CMK (cell line): ENCODE results near the gene DSG2.
"Not testable (repeated sequence)": the region's sequence is repeated elsewhere in the genome, so short reads cannot be mapped to it uniquely, and the experiment has no call there.

ENCODE experiments used
- DNase-seq: peaks from one replicate; pipeline ENCODE4 v3.0.0-alpha.2; 2010; ENCODE audit warnings: low read depth

The DSG2 gene

DNA sequence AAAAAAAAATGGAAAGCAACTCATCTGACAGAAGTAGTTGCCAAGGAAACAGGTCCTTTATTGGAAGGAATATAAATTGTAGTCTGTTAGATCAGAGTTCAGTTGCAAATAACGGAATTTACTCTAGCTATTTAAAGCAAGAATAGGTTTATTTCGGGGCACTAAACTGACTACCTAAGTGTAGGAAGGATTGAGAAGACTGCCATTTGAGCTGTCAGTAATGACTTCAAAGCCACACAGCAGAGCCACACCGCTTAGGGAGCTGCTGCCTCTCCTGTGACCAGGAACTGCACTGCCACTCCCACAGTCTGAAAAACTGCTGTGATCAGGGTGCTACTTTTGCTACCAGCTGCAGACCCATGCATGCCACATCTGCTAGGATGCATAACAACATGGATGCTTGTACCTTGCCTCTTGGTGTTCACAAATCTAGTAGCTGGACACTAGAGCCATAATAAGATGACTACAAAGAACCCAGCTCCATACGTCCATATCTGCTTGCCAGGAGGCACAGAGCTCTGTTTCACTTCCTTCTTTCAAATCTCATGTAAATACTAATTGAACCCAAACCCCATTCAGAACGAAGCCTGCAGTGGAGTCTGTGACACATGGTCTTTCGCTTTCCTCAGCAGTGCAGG, 2.2 kb downstream of the DSG2 start:
- no peak for DNase-seq

DNA sequence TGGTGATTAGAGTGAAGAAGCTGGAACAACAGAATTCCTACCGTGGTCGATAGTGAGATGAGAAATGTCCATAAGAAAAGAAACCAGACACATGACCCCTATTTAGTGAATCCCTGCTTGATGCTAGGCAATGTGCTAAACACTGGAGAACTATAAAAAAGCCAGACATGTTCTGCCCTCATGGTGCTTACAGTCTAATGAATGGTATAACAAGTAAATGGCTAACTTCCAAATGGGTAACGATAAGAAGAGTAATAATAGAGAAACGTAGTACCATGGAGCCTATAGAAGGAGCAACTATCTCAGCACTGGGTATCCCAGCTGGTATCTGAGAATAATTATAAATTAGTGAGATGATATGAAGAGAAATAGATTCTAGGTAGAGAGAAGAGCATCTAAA, 5.0 kb downstream of the DSG2 start:
- DNase-seq, result no peak

DNA sequence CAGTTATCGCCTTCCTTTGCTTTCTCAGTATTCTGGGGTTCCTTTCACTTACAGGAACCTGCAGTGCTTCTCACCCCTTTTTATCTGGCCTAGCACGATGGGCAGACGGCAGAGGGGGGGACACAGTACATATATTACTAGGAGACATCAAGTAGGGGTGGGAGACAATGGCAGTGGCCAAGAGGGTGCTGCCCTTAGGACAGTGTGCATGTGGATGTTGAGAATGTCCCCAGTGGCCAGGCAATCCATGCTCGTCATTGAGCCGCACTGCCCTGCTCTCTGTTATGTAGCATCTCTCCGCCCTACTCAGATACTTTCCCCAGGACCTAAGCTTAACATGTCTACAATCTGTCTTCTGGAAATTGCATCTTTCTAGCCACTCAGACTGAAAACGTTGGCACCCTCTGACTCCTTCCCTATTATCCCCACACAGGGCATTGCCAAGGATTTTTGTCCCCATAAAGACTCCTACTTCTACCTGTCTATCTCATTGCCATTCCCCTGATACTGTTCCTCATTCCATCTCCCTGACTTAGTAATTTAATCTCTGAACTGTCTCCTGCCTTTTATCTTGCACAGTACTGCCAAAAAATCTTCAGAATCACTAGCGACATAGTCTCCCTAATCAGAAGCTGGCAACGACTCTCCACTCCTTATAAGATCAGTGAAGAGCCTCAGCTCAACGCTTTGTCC, 6.6 kb downstream of the DSG2 start:
- DNase-seq, result no peak

DNA sequence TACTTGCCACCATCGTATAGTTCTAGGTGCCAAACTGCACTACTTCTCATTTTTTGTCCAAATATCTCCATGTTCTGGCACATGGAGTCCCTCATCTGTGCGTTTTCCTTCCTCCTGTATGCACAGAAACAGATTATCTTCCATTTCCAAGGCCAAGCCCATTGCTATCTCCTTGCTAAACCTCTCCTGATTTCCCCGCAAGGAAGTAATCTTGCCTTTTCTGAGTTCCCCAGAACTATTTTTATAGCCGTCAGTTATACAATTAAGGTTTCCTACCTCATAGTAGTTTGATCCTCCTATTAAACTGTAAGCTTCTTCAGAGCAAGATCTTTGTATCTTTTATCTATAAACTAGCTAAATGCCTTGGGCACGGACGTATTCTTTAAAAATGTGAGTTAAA, 7.2 kb downstream of the DSG2 start:
- no peak for DNase-seq

DNA sequence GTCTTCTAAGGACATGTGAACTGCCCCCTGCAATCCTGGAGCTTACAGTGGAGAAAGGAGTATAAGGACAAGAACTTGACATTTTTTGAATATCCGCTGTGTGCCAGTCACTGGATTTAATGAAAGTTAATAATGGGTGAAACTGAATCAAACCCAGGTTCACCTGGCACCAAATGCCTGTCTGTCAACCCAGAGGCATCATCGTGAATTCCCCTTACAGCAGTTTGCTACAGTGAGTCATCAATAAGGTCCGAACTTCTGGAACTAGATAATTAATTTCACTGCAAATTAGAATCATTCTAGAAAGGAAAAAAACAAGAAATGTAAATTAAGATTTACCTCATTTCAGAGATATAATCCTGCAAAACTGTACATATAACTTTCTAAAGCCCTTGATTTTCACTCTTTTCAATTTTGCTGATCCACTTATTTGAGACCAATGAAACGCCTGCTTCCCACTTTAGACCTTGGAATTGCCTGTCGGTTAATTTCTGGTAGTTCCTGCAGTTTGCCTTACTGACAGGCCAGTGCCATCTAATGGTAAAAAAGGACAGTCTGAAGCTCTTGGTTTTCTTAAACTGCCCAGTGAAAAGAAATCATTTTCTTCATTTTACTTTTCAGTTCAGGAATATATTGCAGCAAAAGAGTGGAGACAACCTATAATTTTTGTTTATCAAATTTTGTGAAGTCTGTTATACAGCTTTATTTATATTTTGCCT, 8.2 kb downstream of the DSG2 start:
- DNase-seq, result no peak

DNA sequence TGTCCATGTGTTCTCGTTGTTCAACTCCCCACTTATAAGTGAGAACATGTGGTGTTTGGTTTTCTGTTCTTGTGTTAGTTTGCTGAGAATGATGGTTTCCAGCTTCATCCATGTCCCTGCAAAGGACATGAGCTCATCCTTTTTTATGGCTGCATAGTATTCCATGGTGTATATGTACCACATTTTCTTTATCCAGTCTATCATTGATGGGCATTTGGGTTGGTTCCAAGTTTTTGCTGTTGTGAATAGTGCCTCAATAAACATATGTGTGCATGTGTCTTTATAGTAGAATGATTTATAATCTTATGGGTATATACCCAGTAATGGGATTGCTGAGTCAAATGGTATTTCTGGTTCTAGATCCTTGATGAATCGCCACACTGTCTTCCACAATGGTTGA, 9.1 kb downstream of the DSG2 start:
- not testable (repeated sequence) for DNase-seq

DNA sequence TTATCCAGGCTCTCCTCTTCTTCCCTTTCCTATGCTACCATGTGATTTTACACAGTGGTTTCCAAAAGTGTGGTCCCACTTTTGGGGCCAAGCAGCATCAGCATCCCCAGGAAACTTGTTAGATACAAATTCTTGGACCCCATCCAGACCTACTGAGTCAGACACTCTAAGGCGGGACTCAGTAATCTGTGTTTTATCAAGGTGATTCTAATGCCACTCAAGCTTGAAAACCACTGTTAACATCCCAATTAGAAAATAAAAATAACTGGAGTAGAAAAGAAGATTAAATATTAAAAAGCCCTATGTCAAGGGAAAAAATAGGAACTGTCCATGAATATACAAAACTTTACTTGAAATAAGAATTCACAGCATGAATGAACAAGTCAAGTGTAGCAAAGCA, 10.8 kb downstream of the DSG2 start:
- no peak for DNase-seq

DNA sequence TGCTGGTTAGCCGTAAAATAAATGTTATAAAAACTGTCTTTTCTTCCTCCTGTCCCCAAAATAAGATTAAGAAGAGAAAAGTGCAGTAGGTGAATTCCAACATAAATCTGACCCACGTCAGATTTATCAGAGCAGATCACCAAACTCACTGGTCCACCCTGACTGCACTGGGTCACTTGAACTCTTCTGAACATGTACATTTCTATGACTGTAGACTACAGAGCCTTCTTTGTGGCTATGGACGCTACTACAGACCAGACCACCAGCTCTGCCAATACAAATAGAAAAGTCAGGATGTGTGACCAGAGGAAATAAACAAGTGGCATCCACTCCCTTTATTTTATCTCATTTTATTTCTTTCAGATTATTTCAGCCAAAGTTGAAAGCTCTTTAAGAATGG, 11.6 kb downstream of the DSG2 start:
- no peak for DNase-seq

DNA sequence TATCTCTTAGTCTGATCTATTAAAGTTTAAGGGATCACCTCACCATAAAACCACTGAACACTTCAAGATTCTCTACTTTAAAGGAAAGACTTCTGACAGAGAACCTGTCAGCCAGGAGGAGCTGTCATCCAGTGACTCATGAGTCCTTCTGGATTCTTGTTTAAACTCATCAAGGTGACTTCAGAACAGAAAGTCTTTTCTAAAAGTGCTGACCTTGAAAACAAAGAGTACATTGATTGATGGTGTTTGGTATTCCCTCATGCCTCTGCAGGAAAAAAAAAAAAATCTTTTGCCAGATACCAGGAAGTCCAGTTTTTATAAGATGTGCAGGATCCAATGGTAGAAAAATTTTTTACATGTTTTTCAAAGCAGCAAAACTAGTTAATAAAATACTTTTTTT, 12.3 kb downstream of the DSG2 start:
- no peak for DNase-seq

DNA sequence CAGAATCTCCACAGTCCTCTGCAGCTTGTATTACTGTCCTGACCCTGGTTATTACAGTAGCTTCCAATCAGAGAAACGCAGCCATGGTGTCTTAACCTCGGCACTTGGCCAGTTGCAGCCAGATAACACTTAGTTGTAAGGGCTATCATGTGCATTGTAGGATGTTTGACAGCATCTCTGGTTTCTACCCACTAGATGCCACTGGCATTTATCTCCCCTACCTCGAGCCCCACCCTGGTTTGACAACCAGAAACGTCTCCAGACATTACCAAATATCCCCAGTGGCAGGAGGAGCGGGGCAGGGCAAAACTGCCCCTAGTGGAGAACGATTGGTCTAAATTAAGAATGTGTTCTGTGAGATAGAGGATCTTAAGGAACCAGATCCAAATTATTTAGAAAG, 13.1 kb downstream of the DSG2 start:
- no peak for DNase-seq

DNA sequence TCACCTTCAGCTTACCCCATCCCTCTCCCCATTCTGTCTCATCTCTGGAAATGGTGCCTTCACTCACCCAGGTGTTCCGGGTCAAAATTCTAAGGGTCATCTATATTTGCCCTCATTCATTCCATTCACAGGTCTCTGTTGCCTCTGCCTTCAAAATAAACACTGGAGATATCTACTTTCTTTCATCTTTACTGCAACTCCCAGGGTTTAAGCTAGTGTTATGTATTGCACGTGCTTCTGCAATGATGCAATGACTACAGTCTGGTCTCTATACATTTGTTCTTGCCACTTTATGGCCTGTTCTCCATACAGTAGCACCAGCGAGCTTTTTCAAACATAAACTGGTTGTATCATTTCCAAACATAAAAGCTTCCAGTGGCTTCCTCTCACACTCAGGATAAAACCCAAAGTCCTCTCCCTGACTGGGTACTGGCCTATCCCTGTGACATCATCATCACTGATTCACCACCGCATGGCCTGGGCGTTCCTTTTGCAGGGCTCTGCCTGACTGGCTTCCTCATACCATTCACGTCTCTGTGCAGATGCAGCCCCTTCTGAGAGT, 14.3 kb downstream of the DSG2 start:
- no peak for DNase-seq

DNA sequence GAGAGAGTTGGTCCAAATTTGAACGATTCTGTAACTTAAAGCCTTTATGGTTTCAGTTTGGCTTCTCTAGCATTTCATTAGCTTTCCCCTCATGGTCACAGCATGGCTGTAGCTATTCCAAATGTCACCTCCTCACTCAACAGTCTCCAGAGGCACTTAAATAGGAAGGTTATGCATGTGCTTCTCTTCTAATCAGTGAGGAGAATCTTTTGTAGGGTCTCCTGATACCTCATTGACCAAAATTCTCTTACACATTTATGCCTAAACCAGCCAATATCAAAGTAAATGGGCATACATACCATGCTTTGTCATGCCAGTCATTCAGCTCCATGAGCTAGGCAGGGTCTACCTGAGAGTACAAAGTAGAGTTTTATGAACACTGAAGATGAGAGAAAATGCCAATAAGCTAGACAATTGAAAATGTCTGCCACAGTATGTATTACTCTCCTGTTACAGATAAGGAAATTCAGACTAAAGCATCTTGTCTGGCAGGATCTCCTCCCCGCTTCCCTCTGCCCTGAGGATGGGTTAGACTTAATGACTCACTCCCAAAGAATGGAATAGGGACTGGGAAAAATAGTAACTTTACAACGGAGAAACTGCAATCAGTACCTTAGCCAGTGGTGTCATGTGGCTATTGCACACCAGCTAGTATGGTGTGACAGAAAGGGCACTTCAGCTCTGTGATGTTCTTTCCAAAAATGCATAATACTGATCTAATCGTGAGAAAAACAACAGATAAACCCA, 15.4 kb downstream of the DSG2 start:
- no peak for DNase-seq

DNA sequence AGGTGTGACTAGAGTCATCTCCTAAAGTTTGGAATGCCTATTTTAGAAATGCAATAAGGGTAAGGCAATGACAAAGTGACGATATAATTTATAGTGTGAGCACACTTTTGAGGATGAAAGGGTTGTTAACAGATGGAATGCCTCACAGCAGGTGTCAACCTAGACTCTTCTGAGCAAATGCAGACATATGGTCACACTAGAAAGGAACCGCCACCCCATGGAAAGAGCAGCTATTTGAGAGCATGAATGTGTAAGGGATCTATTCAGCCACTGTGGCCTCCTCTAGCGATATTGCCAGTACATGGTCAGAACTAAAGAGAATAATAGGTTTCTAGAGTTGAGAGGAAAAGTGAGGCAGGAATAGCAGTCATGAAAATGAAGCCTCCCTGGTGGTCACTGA, 18.5 kb downstream of the DSG2 start:
- no peak for DNase-seq

DNA sequence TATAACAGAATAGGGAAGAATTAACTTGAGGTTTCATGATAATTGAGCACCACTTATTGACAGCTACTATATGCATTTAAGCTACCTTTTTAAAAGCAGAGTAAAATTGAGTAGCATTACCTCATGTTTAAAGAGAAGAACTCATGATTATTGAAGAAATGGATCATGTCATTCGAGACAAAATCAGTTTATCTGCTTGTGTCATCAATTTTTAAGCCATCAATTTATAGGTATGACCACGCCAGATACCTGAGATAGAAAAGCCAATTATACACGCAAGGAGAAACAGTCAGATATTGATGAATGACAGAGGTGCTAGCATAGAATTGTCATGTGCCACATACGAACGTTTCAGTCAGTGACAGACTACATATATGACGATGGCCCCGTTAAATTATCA, 28.4 kb downstream of the DSG2 start:
- no peak for DNase-seq

DNA sequence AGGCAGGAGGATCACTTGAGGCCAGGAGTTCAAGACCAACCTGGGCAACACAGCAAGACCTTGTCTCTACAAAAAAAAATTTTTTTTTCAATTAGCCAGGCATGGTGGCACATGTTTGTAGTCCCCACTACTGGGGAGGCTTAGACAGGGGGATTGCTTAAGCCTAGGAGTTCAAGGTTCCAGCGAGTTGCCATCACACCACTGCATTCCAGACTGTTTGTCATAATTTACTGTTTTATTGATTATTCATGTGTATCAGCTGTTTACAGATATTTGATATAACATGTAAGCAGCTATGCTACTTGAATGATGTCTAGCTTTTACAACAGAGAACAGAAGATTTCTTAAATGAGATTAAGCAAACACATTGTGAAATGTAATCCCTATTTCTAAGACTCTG, 35.3 kb downstream of the DSG2 start:
- DNase-seq, result no peak

DNA sequence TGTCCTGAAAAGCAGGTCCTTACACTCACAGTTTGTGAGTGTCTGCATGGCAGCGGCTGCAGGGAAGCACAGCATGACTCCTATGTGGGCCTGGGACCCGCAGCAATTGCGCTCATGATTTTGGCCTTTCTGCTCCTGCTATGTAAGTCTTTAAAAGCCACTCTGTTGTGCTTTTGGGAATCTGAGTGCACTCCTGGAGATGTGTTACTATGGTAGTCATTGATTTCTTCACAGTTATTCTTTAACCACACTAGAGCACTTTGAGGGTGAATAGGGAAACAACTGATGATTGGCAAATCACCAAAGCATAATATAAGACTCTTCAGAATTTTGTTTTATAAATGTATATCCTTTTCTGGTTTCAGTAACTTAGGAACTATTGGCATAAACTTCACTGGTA, 40.9 kb downstream of the DSG2 start:
- no peak for DNase-seq

DNA sequence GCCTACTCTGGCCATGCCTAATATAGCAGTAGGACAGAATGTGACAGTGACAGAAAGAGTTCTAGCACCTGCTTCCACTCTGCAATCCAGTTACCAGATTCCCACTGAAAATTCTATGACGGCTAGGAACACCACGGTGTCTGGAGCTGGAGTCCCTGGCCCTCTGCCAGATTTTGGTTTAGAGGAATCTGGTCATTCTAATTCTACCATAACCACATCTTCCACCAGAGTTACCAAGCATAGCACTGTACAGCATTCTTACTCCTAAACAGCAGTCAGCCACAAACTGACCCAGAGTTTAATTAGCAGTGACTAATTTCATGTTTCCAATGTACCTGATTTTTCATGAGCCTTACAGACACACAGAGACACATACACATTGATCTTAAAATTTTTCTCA, 48.5 kb downstream of the DSG2 start:
- no peak for DNase-seq

DNA sequence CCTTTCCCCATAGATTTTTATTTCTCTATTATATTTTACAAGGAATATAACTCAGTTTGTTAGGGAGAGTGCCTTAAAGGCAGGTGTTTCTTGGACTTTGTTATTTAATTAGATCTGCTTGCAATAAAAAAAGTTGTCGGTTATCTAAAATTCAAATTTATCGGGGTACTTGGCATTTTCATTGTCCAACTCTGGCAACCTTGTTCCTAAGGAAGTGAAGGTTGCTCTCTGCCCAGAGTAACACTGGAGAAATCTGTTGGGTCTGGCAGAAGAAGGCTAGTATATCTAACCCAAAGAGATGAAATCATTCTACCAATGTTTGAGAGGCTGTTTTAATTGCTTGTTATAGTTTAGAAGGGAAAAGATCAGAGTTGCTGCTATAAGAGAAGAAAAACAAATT, 50.9 kb downstream of the DSG2 start:
- no peak for DNase-seq

DNA sequence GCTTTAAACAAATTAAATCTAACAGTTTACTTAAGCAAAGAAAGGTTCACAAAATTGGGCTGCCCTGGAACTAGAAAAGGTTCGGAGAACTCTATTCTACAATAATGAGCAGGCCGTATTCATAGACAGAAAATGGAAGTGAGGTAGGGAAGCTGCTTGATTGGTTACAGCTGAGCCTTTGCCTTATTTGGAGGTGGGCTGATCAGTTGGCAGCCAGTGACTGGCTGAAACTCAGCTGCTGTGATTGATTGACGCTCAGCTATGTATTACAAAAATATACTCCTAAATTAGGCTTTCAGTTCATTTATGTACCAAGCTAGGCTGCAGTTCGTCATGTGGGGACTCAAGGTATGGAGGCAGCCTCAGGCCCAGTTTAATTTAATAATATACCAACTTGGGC, 51.4 kb downstream of the DSG2 start:
- DNase-seq, result no peak

DNA sequence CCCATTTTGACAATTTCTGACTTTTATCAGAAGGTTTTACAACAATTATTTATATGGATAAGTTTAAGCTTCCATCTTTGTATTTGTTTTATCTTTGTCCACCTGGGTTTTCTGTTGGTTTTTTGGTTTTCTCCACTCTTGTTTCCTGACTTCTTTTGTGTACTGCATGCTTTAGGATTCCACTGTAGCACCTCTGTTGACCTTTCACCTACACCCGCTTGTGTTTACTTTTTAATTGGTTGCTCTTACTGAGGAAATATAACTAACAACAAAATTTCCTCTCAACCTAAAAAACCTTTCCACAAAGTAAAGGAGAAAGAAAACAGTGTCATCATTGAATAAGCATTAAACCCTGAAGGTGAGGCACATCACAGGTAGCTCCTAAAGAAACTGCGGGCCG, 53.9 kb downstream of the DSG2 start:
- no peak for DNase-seq

DNA sequence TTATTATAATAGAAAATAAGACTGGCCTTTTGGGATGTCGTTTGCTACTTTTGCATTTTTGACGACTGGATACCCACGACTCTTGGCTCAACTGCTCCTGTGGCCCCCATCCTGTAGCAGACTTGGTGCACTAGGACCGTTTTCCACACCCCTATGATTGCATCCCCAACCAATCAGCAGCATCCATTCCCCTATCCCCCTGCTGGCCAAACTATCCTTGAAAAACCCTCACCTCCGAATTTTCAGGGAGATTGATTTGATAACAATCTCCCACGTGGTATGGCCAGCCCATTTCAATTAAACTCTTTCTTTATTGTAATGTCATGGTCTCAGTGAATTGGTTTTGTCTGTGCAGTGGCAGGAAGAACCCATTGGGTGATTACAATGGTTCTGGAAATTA, 55.8 kb downstream of the DSG2 start:
- DNase-seq, result no peak

DNA sequence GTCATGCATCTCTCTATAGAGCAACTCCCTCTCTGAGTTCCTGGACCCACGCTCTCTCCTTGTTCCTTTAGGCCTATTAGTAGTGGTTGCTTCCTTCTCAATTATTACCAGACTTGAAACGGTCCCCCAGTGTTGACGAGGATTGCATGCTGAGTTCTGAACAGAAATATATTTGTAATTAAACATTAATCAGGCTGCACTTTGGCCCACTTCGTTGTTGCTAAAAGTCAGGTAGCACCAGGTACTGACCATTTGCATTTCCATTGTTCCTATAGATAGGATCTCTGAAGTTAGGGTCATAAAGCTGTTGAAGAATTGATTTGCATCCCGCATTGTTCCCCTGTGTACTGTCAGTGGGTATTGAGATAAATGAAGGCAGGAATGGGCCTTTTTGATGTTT, 56.8 kb downstream of the DSG2 start:
- no peak for DNase-seq
